OCI-LY7 (cell line): ENCODE results near the gene REG1A. TPM values are rescaled to one million over a fixed set of nuclear protein-coding genes. Genes with fewer than 3 reads are reported as not detected.

Experiments
- BruUV-seq: library from RNA; stranded (reverse); fragments of 400-500 nt; replicated peaks from 2 replicates; lab custom pipeline; 2021; lab: Mats Ljungman, UMichigan
- CTCF ChIA-PET: fragments of 300-600 bp; sonication (Branson Sonifier 250); formaldehyde crosslinking; loops from one replicate; lab custom pipeline; 2022; ENCODE audit warnings: antibody characterized with exemption; ENCODE audit not compliant: unreplicated experiment; lab: Charles Lee
- POLR2A ChIA-PET: fragments of 300-600 bp; sonication (Branson Sonifier 250); formaldehyde crosslinking; loops from one replicate; lab custom pipeline; 2022; ENCODE audit warnings: antibody characterized with exemption; lab: Charles Lee
- DNase-seq: peaks from one replicate; pipeline ENCODE4 v3.0.0-alpha.2; 2015; ENCODE audit warnings: low spot score
- H2AFZ ChIP-seq: fragments of 200-600 bp; sonication (generic), shearing (Covaris generic); 2 replicates; pipeline ENCODE4 v1.6.1; 2014; ENCODE audit warnings: mild to moderate bottlenecking, antibody characterized with exemption, low read length, moderate library complexity
- H3K27ac ChIP-seq: fragments of 200-600 bp; sonication (generic); 2 replicates; pipeline ENCODE4 v1.5.1; 2014; ENCODE audit warnings: mixed run types, low read depth, mild to moderate bottlenecking, moderate library complexity, low read length, inconsistent platforms; ENCODE audit not compliant: poor library complexity, severe bottlenecking
- H3K36me3 ChIP-seq: fragments of 200-600 bp; sonication (generic); 2 replicates; pipeline ENCODE4 v1.6.1; 2014; ENCODE audit warnings: mild to moderate bottlenecking, antibody characterized with exemption, low read length, moderate library complexity, mixed read lengths; ENCODE audit not compliant: insufficient read depth
- H3K4me1 ChIP-seq: fragments of 200-600 bp; sonication (generic); 2 replicates; pipeline ENCODE4 v1.5.1; 2014; ENCODE audit warnings: mild to moderate bottlenecking, low read length; ENCODE audit not compliant: insufficient read depth, poor library complexity, severe bottlenecking
- H3K4me2 ChIP-seq: fragments of 200-600 bp; sonication (generic); 2 replicates; pipeline ENCODE4 v1.6.1; 2014; ENCODE audit warnings: mild to moderate bottlenecking, low read length
- H3K4me3 ChIP-seq: fragments of 200-600 bp; sonication (generic); 2 replicates; pipeline ENCODE4 v1.5.1; 2014; ENCODE audit warnings: mild to moderate bottlenecking, low read depth, low read length; ENCODE audit not compliant: poor library complexity, severe bottlenecking
- H3K79me2 ChIP-seq: fragments of 200-600 bp; sonication (generic); 2 replicates; pipeline ENCODE4 v1.6.1; 2016; ENCODE audit warnings: low read depth, mild to moderate bottlenecking, low read length, moderate library complexity, mixed read lengths; ENCODE audit not compliant: insufficient read depth
- H3K9me2 ChIP-seq: fragments of 200-600 bp; sonication (generic); 2 replicates; pipeline ENCODE4 v1.6.1; 2016; ENCODE audit warnings: mild to moderate bottlenecking, low read length, mixed read lengths; ENCODE audit not compliant: insufficient read depth
- H3K9me3 ChIP-seq: fragments of 200-600 bp; sonication (generic); 2 replicates; pipeline ENCODE4 v1.6.1; 2014; ENCODE audit warnings: mild to moderate bottlenecking, mixed run types, low read length, mixed read lengths
- H4K20me1 ChIP-seq: fragments of 200-600 bp; sonication (generic); 2 replicates; pipeline ENCODE4 v1.6.1; 2014; ENCODE audit warnings: mild to moderate bottlenecking, antibody characterized with exemption, low read length, moderate library complexity, mixed read lengths; ENCODE audit not compliant: insufficient read depth
- CTCF ChIP-seq: fragments of 200-600 bp; sonication (generic); conservative IDR thresholded peaks from 2 replicates; pipeline ENCODE4 v1.5.1; 2014; ENCODE audit warnings: mild to moderate bottlenecking, antibody characterized with exemption, low read length, moderate library complexity, mixed read lengths
- EZH2phosphoT487 ChIP-seq: fragments of 200-600 bp; sonication (generic); IDR thresholded peaks from 2 replicates; pipeline ENCODE4 v1.6.1; 2018; ENCODE audit warnings: low read depth, borderline replicate concordance, mild to moderate bottlenecking, mixed run types, antibody characterized with exemption, low read length, moderate library complexity, mixed read lengths
- intact Hi-C: fragments of 100-400 bp; cut with micrococcal nuclease; formaldehyde crosslinking; loops from one replicate; pipeline ENCODE4 v1.10.0; 2022; ENCODE audit not compliant: unreplicated experiment
- total RNA-seq, 2 experiments: library from RNA; depleted of rRNA in 1 of 2; stranded (reverse); fragments of >200 nt in 1 of 2; shearing (Covaris generic) in 1 of 2; gene quantifications; 2 replicates each; pipeline ENCODE4 v1.2.3, GENCODE V29; 2014 to 2022

The REG1A gene
- total RNA-seq, 2 experiments from 2014 or later = not detected

- ChIA-PET POLR2A (interaction anchor here (1.0 kb wide), 1 partner anchor 12 kb away, joined by 3 read pairs; no protein-coding TSS in a partner anchor), CTCF (no interaction called here)
- no peak overlapping the region for H3K27ac ChIP-seq
- intact Hi-C loops = no loop called here
- H4K20me1 ChIP-seq = no peaks in the 10 kb centered on the region
- H3K36me3 ChIP-seq = no peaks in the 10 kb centered on the region
- no peak overlapping the region for H2AFZ ChIP-seq
- no peaks in the 10 kb centered on the region for H3K9me3 ChIP-seq
- no TSS peak for BruUV-seq
- no peaks in the 10 kb centered on the region for H3K4me1 ChIP-seq
- TF ChIP-seq CTCF (no peak), EZH2phosphoT487 (no peak)
- no peaks in the 10 kb centered on the region for H3K9me2 ChIP-seq
- no peaks in the 10 kb centered on the region for H3K79me2 ChIP-seq
- no peak overlapping the region for H3K4me2 ChIP-seq
- no peak overlapping the region for H3K4me3 ChIP-seq
- no peak for DNase-seq
Observed at GRCh38 chr2:79112269-79112668, 8.0 kb upstream of the REG1A start.

GRCh38 chr2:79114797-79115494 is 5.3 kb upstream of the REG1A start:
- Histone ChIP-seq H3K27ac (no peak overlapping the region), H3K9me3 (no peaks in the 10 kb centered on the region), H4K20me1 (no peaks in the 10 kb centered on the region), H3K4me3 (no peak overlapping the region), H3K79me2 (no peaks in the 10 kb centered on the region), H3K36me3 (no peaks in the 10 kb centered on the region), H3K9me2 (no peaks in the 10 kb centered on the region), H3K4me2 (no peak overlapping the region), H3K4me1 (no peaks in the 10 kb centered on the region), H2AFZ (no peak overlapping the region)
- POLR2A ChIA-PET = interaction anchor here (1.2 to 1.9 kb wide), 2 partner anchors 10 to 11 kb away, joined by 4 read pairs; no protein-coding TSS in a partner anchor
- DNase-seq = no peak
- CTCF ChIA-PET = no interaction called here
- TF ChIP-seq EZH2phosphoT487 (no peak), CTCF (no peak)
- intact Hi-C loops = no loop called here
- no TSS peak for BruUV-seq
